ENCODE data around the gene NHP2. TPM values are rescaled to one million over a fixed set of nuclear protein-coding genes. Genes with fewer than 3 reads are reported as not detected.

The NHP2 gene
- total and polyA plus RNA-seq, 2 donors from 2014 or later = 98.6 to 129 TPM

DNA sequence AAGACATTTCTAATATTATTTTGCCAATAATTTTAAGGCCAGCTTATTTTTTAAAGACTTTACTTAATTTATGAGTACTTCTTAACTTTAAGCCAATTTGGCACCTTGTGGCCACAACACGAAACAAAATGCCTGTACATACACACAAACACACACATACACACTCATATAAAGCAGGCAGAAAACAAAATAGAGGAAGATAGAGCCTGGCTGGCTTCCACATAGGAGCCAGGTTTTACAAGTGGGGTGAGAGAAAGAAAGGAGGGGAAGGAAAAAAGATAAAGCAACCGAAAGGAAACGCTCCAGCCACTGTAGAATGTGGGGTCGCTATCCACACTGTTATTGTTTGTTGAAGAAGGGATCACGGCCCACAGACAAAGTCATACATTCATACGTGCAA, 23.1 kb upstream of the NHP2 start:
- H3K9me3 ChIP-seq (ENCODE audit: control insufficient read depth in 2 of 3, insufficient read depth in 1 of 3, low read length in 3 of 3) = peaks cover 0 to 2% (median 0%) of the 10 kb centered on the region in 3 donors
- H3K4me3 ChIP-seq (ENCODE audit: low read length in 3 of 3) = no peak overlapping the region
- H3K36me3 ChIP-seq (ENCODE audit: control insufficient read depth in 2 of 3, insufficient read depth in 3 of 3, low read length in 3 of 3) = no peaks in the 10 kb centered on the region
- intact Hi-C loops (cut with DNase I) = no loop called here
- FAIRE-seq = no peak
- H3K27me3 ChIP-seq (ENCODE audit: control insufficient read depth, insufficient read depth, low read length) = no peaks in the 10 kb centered on the region
- no peaks in the 10 kb centered on the region for H3K4me1 ChIP-seq (ENCODE audit: control insufficient read depth in 2 of 3, insufficient read depth in 2 of 3, low read depth in 1 of 3, low read length in 3 of 3)
- H3K27ac ChIP-seq (ENCODE audit: low read depth in 2 of 2, low read length in 2 of 2) = no peak overlapping the region
- no peak overlapping the region for H3K9ac ChIP-seq (ENCODE audit: low read length in 3 of 3)
- TF ChIP-seq, protein P1, sequence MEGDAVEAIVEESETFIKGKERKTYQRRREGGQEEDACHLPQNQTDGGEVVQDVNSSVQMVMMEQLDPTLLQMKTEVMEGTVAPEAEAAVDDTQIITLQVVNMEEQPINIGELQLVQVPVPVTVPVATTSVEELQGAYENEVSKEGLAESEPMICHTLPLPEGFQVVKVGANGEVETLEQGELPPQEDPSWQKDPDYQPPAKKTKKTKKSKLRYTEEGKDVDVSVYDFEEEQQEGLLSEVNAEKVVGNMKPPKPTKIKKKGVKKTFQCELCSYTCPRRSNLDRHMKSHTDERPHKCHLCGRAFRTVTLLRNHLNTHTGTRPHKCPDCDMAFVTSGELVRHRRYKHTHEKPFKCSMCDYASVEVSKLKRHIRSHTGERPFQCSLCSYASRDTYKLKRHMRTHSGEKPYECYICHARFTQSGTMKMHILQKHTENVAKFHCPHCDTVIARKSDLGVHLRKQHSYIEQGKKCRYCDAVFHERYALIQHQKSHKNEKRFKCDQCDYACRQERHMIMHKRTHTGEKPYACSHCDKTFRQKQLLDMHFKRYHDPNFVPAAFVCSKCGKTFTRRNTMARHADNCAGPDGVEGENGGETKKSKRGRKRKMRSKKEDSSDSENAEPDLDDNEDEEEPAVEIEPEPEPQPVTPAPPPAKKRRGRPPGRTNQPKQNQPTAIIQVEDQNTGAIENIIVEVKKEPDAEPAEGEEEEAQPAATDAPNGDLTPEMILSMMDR (IDR thresholded peaks at IDR 0.05; ENCODE audit: borderline replicate concordance, extremely low read depth, insufficient read depth) = no peak
- no peak for DNase-seq

DNA sequence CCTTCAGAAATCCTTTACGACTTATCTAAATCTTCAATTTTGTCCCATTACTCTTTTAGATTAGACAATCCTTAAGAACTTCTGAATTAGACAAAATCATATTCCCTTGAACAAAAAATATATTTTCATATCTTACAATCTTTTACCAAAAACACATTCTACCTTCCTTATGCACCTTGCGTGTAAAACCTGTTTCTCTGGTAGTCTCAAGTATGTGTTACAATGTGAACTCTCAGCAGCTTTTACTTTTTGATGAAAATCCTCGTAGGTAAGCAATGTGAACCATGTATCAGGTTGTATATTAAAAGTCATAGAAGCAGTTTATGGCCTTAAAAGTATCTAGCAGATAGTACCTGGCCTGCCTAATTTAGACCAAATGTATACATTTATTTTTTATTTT, 20.8 kb upstream of the NHP2 start:
- no peak overlapping the region for H3K4me3 ChIP-seq (ENCODE audit: low read length in 3 of 3)
- DNase-seq (no peak), FAIRE-seq (no peak)
- no peak overlapping the region for H3K9ac ChIP-seq (ENCODE audit: low read length in 3 of 3)
- peaks cover 0 to under 1% (median 0%) of the 10 kb centered on the region in 3 donors for H3K9me3 ChIP-seq (ENCODE audit: control insufficient read depth in 2 of 3, insufficient read depth in 1 of 3, low read length in 3 of 3)
- intact Hi-C loops (cut with DNase I) = no loop called here
- no peaks in the 10 kb centered on the region for H3K4me1 ChIP-seq (ENCODE audit: control insufficient read depth in 2 of 3, insufficient read depth in 2 of 3, low read depth in 1 of 3, low read length in 3 of 3)
- H3K36me3 ChIP-seq (ENCODE audit: control insufficient read depth in 2 of 3, insufficient read depth in 3 of 3, low read length in 3 of 3) = no peaks in the 10 kb centered on the region
- TF ChIP-seq, protein P1 (IDR thresholded peaks at IDR 0.05; ENCODE audit: borderline replicate concordance, extremely low read depth, insufficient read depth) = no peak
- no peak overlapping the region for H3K27ac ChIP-seq (ENCODE audit: low read depth in 2 of 2, low read length in 2 of 2)
- H3K27me3 ChIP-seq (ENCODE audit: control insufficient read depth, insufficient read depth, low read length) = no peaks in the 10 kb centered on the region

DNA sequence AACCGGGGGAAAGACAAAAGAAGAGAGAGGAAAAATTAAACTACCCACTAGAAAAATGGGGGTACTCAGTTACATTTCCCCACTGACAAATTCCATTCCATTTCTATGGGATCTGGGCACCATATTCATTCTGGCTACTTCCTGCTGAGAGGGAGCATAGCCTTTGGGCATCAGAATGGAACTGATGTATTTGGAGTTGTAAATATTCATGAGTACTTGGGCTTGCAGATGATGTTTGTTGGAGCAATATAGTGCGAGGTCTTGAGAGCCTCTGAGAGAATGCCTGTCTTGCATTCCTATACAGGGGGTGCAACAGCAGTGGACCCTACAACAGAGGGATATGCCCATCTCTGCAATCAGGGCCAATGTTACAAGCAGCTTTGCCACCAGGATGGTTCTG, 16.8 kb upstream of the NHP2 start:
- no peak overlapping the region for H3K9ac ChIP-seq (ENCODE audit: low read length in 3 of 3)
- FAIRE-seq = no peak
- H3K27ac ChIP-seq (ENCODE audit: low read depth in 2 of 2, low read length in 2 of 2) = no peak overlapping the region
- no peaks in the 10 kb centered on the region for H3K27me3 ChIP-seq (ENCODE audit: control insufficient read depth, insufficient read depth, low read length)
- TF ChIP-seq, protein P1 (IDR thresholded peaks at IDR 0.05; ENCODE audit: borderline replicate concordance, extremely low read depth, insufficient read depth) = no peak
- intact Hi-C loops (cut with DNase I) = no loop called here
- no peaks in the 10 kb centered on the region for H3K9me3 ChIP-seq (ENCODE audit: control insufficient read depth in 2 of 3, insufficient read depth in 1 of 3, low read length in 3 of 3)
- no peaks in the 10 kb centered on the region for H3K36me3 ChIP-seq (ENCODE audit: control insufficient read depth in 2 of 3, insufficient read depth in 3 of 3, low read length in 3 of 3)
- no peak overlapping the region for H3K4me3 ChIP-seq (ENCODE audit: low read length in 3 of 3)
- no peaks in the 10 kb centered on the region for H3K4me1 ChIP-seq (ENCODE audit: control insufficient read depth in 2 of 3, insufficient read depth in 2 of 3, low read depth in 1 of 3, low read length in 3 of 3)
- DNase-seq = no peak

DNA sequence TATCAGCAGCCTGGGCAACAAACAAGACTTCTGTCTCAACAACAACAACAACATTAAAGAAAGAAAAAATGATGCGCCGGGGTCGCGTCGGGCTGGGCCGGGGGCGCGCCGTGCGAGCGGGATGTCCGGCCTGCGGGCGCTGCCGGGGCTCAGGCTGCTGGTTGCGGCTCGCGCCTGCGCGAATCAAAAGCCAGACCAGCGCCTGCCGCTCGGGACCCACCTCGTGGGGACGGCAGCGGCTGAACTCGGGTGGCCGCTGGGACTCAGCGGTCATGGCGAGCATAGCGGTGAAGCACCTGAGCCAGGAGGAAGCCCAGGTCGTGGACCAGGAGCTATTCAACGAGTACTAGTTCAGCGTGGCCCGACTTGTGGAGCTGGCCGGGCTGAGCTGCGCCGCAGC, 11.9 kb upstream of the NHP2 start:
- TF ChIP-seq, protein P1 (IDR thresholded peaks at IDR 0.05; ENCODE audit: borderline replicate concordance, extremely low read depth, insufficient read depth) = no peak
- FAIRE-seq (no peak), DNase-seq (no peak)
- Histone ChIP-seq H3K9me3 (ENCODE audit: control insufficient read depth in 2 of 3, insufficient read depth in 1 of 3, low read length in 3 of 3) (no peaks in the 10 kb centered on the region), H3K9ac (ENCODE audit: low read length in 3 of 3) (no peak overlapping the region), H3K27ac (ENCODE audit: low read depth in 2 of 2, low read length in 2 of 2) (no peak overlapping the region), H3K4me1 (ENCODE audit: control insufficient read depth in 2 of 3, insufficient read depth in 2 of 3, low read depth in 1 of 3, low read length in 3 of 3) (peaks cover 0 to 4% (median 0%) of the 10 kb centered on the region in 3 donors), H3K4me3 (ENCODE audit: low read length in 3 of 3) (no peak overlapping the region), H3K36me3 (ENCODE audit: control insufficient read depth in 2 of 3, insufficient read depth in 3 of 3, low read length in 3 of 3) (no peaks in the 10 kb centered on the region), H3K27me3 (ENCODE audit: control insufficient read depth, insufficient read depth, low read length) (no peaks in the 10 kb centered on the region)
- intact Hi-C loops (cut with DNase I) = no loop called here

Data from kidney (tissue), 14 donors.